Measurements from ENCODE around the gene SLC25A22.

Gene SLC25A22

DNA sequence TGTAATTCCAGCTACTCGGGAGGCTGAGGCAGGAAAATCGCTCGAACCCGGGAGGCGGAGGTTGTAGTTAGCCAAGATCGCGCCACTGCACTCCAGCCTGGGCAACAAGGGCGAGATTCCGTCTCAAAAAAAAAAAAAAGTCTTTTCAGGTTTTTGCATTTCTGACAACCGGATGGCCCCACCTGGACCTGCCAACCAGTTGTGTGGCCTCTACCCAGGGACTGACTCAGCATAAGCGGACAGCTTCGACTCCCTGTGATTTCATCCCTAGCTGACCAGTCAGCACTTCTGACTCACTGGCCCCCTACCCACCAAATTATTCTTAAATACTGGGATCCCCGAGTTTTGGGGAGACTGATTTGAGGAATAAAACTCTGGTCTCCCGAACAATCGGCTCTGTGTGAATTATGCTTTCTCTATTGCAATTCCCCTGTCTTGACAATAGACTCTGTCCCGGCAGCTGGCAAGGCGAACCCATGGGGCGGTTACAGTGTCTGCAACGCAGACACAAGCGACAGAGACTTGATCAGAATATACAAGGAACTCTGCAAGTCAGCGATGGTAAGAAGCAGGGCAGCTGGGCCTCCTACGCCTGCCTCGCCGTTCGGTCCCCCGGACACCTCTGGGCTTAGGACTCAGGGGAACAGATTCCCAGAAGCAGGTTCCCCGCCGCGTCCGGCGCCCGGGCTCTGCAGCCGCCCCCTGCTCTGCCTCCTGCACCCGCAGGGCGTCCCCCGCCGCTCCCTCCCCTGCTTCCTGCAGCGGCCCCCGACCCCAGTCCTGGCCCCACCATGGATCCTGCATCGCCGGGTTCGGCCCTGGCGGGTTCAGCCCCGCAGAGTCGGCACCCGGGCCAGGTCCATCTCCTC lies 51.6 kb downstream of the SLC25A22 start:
- DNase-seq (ENCODE audit: low spot score), result no peak

DNA sequence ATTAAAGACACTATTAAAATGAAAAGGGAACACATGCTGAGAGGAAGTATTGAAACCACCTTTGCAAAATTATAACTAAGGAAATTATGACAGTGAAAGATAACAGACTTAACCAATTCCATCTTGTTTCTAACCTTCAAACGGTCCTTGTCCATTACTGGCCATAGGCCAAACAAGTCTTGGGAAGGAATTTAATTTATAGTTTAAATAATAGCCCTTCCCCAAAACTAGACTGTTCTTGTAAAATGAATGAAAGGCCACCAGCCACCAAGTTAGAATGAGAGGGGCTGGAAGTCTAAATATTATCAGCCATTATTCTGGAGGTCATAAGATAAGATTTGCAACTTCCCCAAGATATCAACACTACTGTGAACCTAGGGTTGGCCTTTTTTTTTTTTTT lies 52.7 kb downstream of the SLC25A22 start:
- DNase-seq (ENCODE audit: low spot score), result no peak

DNA sequence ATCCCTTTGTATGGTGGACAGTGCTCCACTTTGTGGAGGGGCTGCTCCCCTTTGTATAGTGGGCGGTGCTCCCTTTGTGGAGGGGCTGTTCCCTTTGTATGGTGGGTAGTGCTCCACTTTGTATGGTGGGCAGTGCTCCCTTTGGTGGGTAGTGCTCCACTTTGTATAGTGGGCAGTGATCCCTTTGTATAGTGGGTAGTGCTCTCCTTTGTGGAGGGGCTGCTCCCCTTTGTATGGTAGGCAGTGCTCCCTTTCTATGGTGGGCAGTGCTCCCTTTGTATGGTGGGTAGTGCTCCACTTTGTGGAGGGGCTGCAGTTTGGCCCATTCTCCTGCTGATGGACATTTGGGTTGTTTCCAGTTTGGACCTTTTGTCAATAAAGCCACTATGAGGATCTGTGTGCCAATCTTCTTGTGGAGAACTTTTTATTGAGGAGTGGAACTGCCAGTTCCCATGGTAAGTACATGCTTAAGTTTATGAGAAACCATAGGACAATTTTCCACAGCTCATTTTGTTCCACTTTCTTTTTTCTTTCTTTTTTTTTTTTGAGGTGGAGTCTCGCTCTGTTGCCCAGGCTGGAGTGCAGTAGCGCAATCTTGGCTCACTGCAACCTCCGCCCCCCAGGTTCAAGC lies 55.4 kb downstream of the SLC25A22 start:
- no peak for DNase-seq (ENCODE audit: low spot score)

DNA sequence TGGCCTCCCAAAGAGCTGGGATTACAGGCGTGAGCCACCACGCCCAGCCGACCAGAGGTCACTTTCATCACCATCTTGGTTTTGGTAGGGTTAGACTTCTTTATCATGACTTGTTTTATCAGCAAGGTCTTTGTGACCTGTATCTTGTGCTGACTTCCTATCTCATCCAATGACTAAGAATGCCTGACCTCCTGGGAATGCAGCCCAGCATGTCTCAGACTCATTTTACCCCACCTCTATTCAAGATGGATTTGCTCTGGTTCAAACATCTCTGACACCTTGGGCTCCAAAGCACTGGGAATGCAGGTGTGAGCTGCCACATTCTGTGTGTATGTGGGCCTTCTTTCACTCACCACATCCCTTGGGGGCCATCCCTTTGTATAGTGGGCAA lies 55.9 kb downstream of the SLC25A22 start:
- DNase-seq (ENCODE audit: low spot score), result no peak

All from AG08395 (cell line).